ENCODE data around the gene PCDH8. TPM values are rescaled to one million over a fixed set of nuclear protein-coding genes. Genes with fewer than 3 reads are reported as not detected.

PCDH8 gene
- total RNA-seq, 4 donors from 2014 or later = not detected

GRCh38 chr13:52809310-52809769, 39.1 kb downstream of the PCDH8 start:
- no peaks in the 10 kb centered on the region for H3K9me3 ChIP-seq
- intact Hi-C loops (cut with DNase I) = no loop called here
- WGBS, 2 donors = 12 to 16% methylated on average over 3 of the region's 3 CpGs
- DNase-seq = no peak
- peaks cover 0 to 24% (median 0%) of the 10 kb centered on the region in 4 donors for H3K27me3 ChIP-seq
- no peaks in the 10 kb centered on the region for H3K4me1 ChIP-seq
- no peaks in the 10 kb centered on the region for H3K36me3 ChIP-seq
- TF ChIP-seq POLR2A (IDR thresholded peaks at IDR 0.05) (no peak), CTCF (IDR thresholded peaks at IDR 0.05) (peak in 4 of 6 experiments; percentile 8 to 41 (median 30))
- H3K27ac ChIP-seq = no peak overlapping the region
- H3K4me3 ChIP-seq = no peak overlapping the region

GRCh38 chr13:52808842-52809219, 39.6 kb downstream of the PCDH8 start:
- 67 to 68% methylated on average over 1 of the region's 1 CpG for WGBS, 2 donors
- Histone ChIP-seq H3K36me3 (no peaks in the 10 kb centered on the region), H3K4me1 (no peaks in the 10 kb centered on the region), H3K27me3 (peaks cover 0 to 21% (median 0%) of the 10 kb centered on the region in 4 donors), H3K9me3 (no peaks in the 10 kb centered on the region), H3K27ac (no peak overlapping the region), H3K4me3 (no peak overlapping the region)
- TF ChIP-seq POLR2A (IDR thresholded peaks at IDR 0.05) = no peak
- no peak for TF ChIP-seq CTCF (IDR thresholded peaks at IDR 0.05)
- DNase-seq = no peak
- intact Hi-C loops (cut with DNase I) = no loop called here

- 73 to 74% methylated on average over 6 of the region's 6 CpGs for WGBS, 2 donors
- no peak for DNase-seq
- Histone ChIP-seq H3K4me1 (no peaks in the 10 kb centered on the region), H3K9me3 (no peaks in the 10 kb centered on the region), H3K4me3 (no peak overlapping the region), H3K27me3 (peaks cover 0 to 15% (median 0%) of the 10 kb centered on the region in 4 donors), H3K27ac (no peak overlapping the region), H3K36me3 (no peaks in the 10 kb centered on the region)
- intact Hi-C loops (cut with DNase I) = no loop called here
- TF ChIP-seq CTCF (IDR thresholded peaks at IDR 0.05) (no peak), POLR2A (IDR thresholded peaks at IDR 0.05) (no peak)
These were observed 42.4 kb downstream of the PCDH8 start for GRCh38 chr13:52806029-52806428.

GRCh38 chr13:52804202-52804641, 44.2 kb downstream of the PCDH8 start:
- 64 to 70% methylated on average over 2 to 3 of the region's 3 CpGs for WGBS, 2 donors
- intact Hi-C loops (cut with DNase I) = no loop called here
- Histone ChIP-seq H3K4me3 (no peak overlapping the region), H3K27me3 (peaks cover 0 to 15% (median 0%) of the 10 kb centered on the region in 4 donors), H3K4me1 (no peaks in the 10 kb centered on the region), H3K9me3 (no peaks in the 10 kb centered on the region), H3K27ac (no peak overlapping the region), H3K36me3 (no peaks in the 10 kb centered on the region)
- DNase-seq = no peak
- TF ChIP-seq CTCF (IDR thresholded peaks at IDR 0.05) (no peak), POLR2A (IDR thresholded peaks at IDR 0.05) (no peak)

- no peak overlapping the region for H3K27ac ChIP-seq
- H3K4me3 ChIP-seq = no peak overlapping the region
- 67 to 84% methylated on average over 5 of the region's 5 CpGs for WGBS, 2 donors
- no peak for DNase-seq
- H3K4me1 ChIP-seq = no peaks in the 10 kb centered on the region
- H3K9me3 ChIP-seq = no peaks in the 10 kb centered on the region
- intact Hi-C loops (cut with DNase I) = no loop called here
- H3K36me3 ChIP-seq = no peaks in the 10 kb centered on the region
- peaks cover 0 to 11% (median 0%) of the 10 kb centered on the region in 4 donors for H3K27me3 ChIP-seq
- TF ChIP-seq CTCF (IDR thresholded peaks at IDR 0.05) (no peak), POLR2A (IDR thresholded peaks at IDR 0.05) (no peak)
These were observed 47.6 kb downstream of the PCDH8 start for GRCh38 chr13:52800856-52801255.

Data from esophagus squamous epithelium (tissue), 5 donors.